Peyer's patch (tissue), 4 donors: ENCODE measurements around the gene TBATA.

Experiments used
- POLR2A ChIP-seq, 2 donors: fragments of 450-650 bp; IDR thresholded peaks; one replicate each; pipeline ENCODE4 v1.5.1; 2017; ENCODE audit warnings: antibody characterized with exemption in 2 of 2, mild to moderate bottlenecking in 2 of 2, moderate library complexity in 2 of 2
- TF ChIP-seq, protein P1 (sequence below), 6 experiments: fragments of 450-650 bp in 4 of 6; fragments of 200-600 bp in 2 of 6; sonication (generic) in 1 of 6; IDR thresholded peaks; one replicate each; pipeline ENCODE4 v1.5.1; 2017 to 2019; ENCODE audit warnings: antibody characterized with exemption in 6 of 6, mild to moderate bottlenecking in 3 of 6, moderate library complexity in 1 of 6

DNA sequence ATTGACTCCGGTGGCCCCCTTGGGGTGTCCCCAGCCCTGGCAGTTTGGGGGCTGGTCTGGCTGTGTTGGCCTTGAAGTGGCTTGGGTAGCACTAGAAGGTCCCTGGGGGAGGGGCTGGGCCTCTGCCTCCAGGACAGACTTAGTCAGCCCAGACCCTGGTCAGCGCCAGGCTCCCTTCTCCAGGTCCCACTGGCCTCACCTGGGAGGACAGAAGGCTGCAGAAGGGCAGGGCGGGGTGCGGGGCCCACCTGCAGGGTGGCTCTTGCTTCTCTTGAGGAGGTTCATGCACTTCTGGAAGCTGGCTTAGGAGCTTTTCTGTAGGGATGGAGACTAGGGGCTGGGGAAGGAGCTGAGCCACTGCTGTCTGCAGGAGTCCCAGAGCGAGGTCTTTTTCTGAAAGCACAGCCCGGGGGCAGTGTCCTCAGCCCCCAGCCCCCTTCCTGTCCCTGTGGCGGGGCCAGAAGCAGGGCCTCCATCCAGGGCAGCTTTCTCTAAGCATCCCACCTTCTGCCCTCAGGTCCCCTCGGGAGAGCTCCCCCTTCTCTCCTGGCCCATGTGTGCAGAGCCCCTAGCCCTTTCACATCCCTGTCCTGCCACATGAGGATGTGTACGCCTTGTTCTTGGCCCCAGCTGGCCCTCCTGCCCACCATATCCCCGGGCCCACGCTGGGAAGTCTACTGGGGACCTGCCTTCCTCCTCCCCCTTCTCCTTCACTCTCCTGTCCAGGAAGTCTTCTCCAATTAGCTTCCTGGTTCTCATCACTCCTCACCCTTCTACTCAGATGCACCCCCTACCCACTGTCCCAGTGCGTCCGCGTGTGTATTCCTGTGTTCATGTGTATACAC is 11.0 kb downstream of the TBATA start:
- TF ChIP-seq, protein P1, sequence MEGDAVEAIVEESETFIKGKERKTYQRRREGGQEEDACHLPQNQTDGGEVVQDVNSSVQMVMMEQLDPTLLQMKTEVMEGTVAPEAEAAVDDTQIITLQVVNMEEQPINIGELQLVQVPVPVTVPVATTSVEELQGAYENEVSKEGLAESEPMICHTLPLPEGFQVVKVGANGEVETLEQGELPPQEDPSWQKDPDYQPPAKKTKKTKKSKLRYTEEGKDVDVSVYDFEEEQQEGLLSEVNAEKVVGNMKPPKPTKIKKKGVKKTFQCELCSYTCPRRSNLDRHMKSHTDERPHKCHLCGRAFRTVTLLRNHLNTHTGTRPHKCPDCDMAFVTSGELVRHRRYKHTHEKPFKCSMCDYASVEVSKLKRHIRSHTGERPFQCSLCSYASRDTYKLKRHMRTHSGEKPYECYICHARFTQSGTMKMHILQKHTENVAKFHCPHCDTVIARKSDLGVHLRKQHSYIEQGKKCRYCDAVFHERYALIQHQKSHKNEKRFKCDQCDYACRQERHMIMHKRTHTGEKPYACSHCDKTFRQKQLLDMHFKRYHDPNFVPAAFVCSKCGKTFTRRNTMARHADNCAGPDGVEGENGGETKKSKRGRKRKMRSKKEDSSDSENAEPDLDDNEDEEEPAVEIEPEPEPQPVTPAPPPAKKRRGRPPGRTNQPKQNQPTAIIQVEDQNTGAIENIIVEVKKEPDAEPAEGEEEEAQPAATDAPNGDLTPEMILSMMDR (IDR thresholded peaks at IDR 0.05): no peak
- no peak for TF ChIP-seq POLR2A (IDR thresholded peaks at IDR 0.05)
